Spinal cord (tissue), 10 donors: ENCODE results near the gene ZNF410. TPM values are rescaled to one million over a fixed set of nuclear protein-coding genes. Genes with fewer than 3 reads are reported as not detected.

Experiments
- DNase-seq, 6 donors: peaks; one replicate each; pipeline versions ENCODE4 v3.0.0 to v3.0.0-alpha.2; 2013 to 2015; ENCODE audit warnings: low spot score in 6 of 6, low read depth in 4 of 6
- H3K27ac ChIP-seq: one replicate; pipeline ENCODE4 v1.5.1; 2013; ENCODE audit warnings: low read depth, low read length, control low read depth
- H3K27me3 ChIP-seq: one replicate; pipeline ENCODE4 v1.6.1; 2013; ENCODE audit warnings: low read length; ENCODE audit not compliant: control insufficient read depth, insufficient read depth
- H3K36me3 ChIP-seq: one replicate; pipeline ENCODE4 v1.6.1; 2013; ENCODE audit warnings: low read length; ENCODE audit not compliant: control insufficient read depth, insufficient read depth
- H3K4me1 ChIP-seq: one replicate; pipeline ENCODE4 v1.6.1; 2013; ENCODE audit warnings: low read length; ENCODE audit not compliant: control insufficient read depth, insufficient read depth
- H3K4me3 ChIP-seq: one replicate; pipeline ENCODE4 v1.5.1; 2013; ENCODE audit warnings: low read depth, low read length, control low read depth
- H3K9me3 ChIP-seq: one replicate; pipeline ENCODE4 v1.6.1; 2013; ENCODE audit warnings: low read length; ENCODE audit not compliant: control insufficient read depth, insufficient read depth
- WGBS: methylation state at CpG from one replicate; pipeline ENCODE4 v1.1.5; 2013; ENCODE audit warnings: missing lambda C conversion rate; ENCODE audit not compliant: insufficient coverage; 5-methylcytosine and 5-hydroxymethylcytosine counted together
- polyA plus RNA-seq, 2 donors: library from polyadenylated mRNA; unstranded; fragments of 120-200 nt; gene quantifications; one replicate each; pipeline ENCODE4 v1.2.1, GENCODE V29; 2013; ENCODE audit not compliant: insufficient read length in 2 of 2
- small RNA-seq: library from RNA; depleted of rRNA; stranded (forward); fragments of <200 nt; gene quantifications from one replicate; pipeline ENCODE3, GENCODE V24; 2014; ENCODE audit warnings: low replicate concordance
- total RNA-seq, 2 donors: library from RNA; depleted of rRNA in 1 of 2; stranded (reverse); fragments of 120-200 nt in 1 of 2; fragments of >200 nt in 1 of 2; gene quantifications; one replicate each; pipeline versions ENCODE4 v1.2.3 to v1.2.4, GENCODE V29; 2013 to 2014
- donor health status: healthy.

The ZNF410 gene
- total and polyA plus RNA-seq, 4 donors: 44.2 to 70.7 (median 54.5) TPM

DNA sequence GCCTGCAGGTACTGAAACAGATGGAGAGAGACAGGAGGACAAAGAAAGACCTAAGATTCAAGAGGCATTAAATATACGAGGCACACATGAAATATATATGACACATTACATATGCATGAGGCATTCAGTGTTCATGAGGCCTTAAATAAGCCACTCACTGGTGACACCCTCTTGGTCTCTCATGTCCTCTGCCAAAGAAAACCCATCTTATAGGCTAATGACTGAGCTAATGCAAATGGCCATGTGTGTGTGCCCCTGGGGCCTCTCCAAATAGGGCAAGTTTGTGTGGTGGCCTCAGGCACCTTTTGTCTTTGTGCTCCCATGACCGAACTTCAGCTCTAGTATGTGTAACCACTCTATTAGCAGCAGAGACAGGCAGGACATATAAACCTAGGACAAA is 82.2 kb downstream of the ZNF410 start:
- peaks cover 7% of the 10 kb centered on the region for H3K36me3 ChIP-seq

DNA sequence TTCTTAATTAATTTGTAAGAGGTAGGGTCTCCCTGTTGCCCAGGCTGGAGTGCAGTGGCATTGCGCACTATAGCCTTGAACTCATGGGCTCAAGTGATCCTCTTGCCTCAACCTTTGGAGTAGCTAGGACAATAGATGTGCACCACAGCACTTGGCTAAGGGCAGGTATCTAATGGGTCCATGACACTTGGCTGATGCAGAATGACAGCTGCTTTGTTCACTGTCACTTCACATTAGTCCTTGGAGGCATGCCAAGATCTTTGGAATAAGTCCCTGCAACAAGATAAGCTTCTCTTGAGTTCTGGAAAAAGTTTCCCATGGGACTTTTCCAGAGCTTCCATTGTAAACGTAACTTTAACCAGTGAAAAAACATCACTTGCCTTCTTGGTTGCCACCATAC is 86.8 kb downstream of the ZNF410 start:
- DNase-seq: peak in 1 of 6 donors; percentile 26
- 100% methylated on average over 1 of the region's 2 CpGs for WGBS
- no peaks in the 10 kb centered on the region for H3K27me3 ChIP-seq
- H3K9me3 ChIP-seq: no peaks in the 10 kb centered on the region
- H3K36me3 ChIP-seq: peaks cover 12% of the 10 kb centered on the region
- no peaks in the 10 kb centered on the region for H3K4me1 ChIP-seq
- H3K27ac ChIP-seq: no peak overlapping the region
- no peak overlapping the region for H3K4me3 ChIP-seq

More for the DNA sequence above, 82.2 kb downstream of the ZNF410 start:
- H3K4me1 ChIP-seq: no peaks in the 10 kb centered on the region
- no peak overlapping the region for H3K4me3 ChIP-seq
- H3K9me3 ChIP-seq: no peaks in the 10 kb centered on the region
- 52% methylated on average over 2 of the region's 2 CpGs for WGBS
- no peak overlapping the region for H3K27ac ChIP-seq
- no peaks in the 10 kb centered on the region for H3K27me3 ChIP-seq
- DNase-seq: no peak

DNA sequence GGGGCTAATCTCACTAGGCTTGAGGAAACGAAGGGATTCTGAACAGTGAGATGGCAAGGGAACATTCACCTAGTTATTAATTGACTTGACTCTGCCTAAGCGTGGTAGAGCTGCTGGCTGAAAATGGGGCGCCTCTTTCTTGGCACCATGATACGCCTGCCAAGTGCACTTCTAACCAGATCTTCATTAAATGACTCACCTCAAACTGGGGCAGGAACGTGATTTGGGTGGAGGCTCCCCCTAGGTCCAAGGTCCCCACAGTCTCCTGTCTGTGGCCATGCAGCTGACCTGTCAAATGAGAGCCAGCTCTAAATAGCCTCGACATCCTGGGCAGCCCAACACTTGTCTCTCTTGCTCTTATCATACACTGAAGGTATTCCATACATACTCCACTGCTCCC is 89.5 kb downstream of the ZNF410 start:
- DNase-seq: no peak
- Histone ChIP-seq H3K4me1 (no peaks in the 10 kb centered on the region), H3K27me3 (no peaks in the 10 kb centered on the region), H3K9me3 (no peaks in the 10 kb centered on the region), H3K27ac (no peak overlapping the region), H3K4me3 (no peak overlapping the region), H3K36me3 (peaks cover 8% of the 10 kb centered on the region)
- WGBS: 86% methylated on average over 5 of the region's 6 CpGs

DNA sequence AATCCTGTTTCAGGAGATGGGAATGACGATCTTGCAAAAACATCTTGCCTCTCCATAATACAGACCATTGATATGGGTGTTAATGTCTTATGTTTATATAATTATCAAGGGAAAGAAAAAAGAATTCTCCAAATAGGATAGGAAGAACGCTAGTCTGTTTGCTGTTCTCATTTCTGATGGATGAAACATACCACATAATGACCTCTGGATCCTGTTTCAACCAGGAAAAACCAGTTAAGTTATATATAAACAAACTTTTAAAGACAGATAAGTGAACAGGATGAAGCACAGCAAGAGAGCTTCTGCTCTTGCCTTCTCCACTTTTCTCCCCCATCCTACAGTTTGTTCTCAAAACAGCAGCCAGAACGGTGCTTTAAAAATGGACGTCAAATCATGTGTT is 91.2 kb downstream of the ZNF410 start:
- Histone ChIP-seq H3K4me3 (no peak overlapping the region), H3K27ac (no peak overlapping the region), H3K4me1 (no peaks in the 10 kb centered on the region), H3K9me3 (no peaks in the 10 kb centered on the region), H3K36me3 (peaks cover 6% of the 10 kb centered on the region), H3K27me3 (no peaks in the 10 kb centered on the region)
- DNase-seq: no peak
- 76% methylated on average over 2 of the region's 4 CpGs for WGBS

Small RNA genes lying within 50 kb of the gene (small RNA-seq; reads per million reads assigned to genes)
- gene AC005520.4 (not detected), gene RF00019 (not detected)

Other genes with a start within 250 kb of the ZNF410 start
- 10 to 100 TPM; 23.9 to 26.0 TPM for gene DNAL1, start 241.9 kb upstream of the ZNF410 start, total RNA-seq
- 10 to 100 TPM; 15.4 to 16.5 TPM for gene DNAL1, start 241.9 kb upstream of the ZNF410 start, polyA plus RNA-seq
- gene PNMA1, start 172.5 kb upstream of the ZNF410 start, total RNA-seq: 100 to 1,000 TPM in 1 of 2 donors, 10 to 100 TPM in 1; 39.5 to 105 TPM
- 100 to 1,000 TPM; 273 to 282 TPM for gene PNMA1, start 172.5 kb upstream of the ZNF410 start, polyA plus RNA-seq
- 10 to 100 TPM; 10.8 to 16.5 TPM for gene PTGR2, start 35.0 kb upstream of the ZNF410 start, total RNA-seq
- 10 to 100 TPM; 13.0 to 15.3 TPM for gene PTGR2, start 35.0 kb upstream of the ZNF410 start, polyA plus RNA-seq
- gene FAM161B, start 63.2 kb downstream of the ZNF410 start, total RNA-seq: 10 to 100 TPM; 13.8 to 15.8 TPM
- 10 to 100 TPM; 22.8 to 26.1 TPM for gene FAM161B, start 63.2 kb downstream of the ZNF410 start, polyA plus RNA-seq
- gene COQ6, start 63.4 kb downstream of the ZNF410 start, total RNA-seq: 10 to 100 TPM; 27.7 to 30.6 TPM
- gene COQ6, start 63.4 kb downstream of the ZNF410 start, polyA plus RNA-seq: 10 to 100 TPM; 22.9 to 34.7 TPM
- gene ENTPD5, start 132.4 kb downstream of the ZNF410 start, total RNA-seq: 10 to 100 TPM; 11.0 to 13.9 TPM
- 10 to 100 TPM; 12.6 to 15.0 TPM for gene ENTPD5, start 132.4 kb downstream of the ZNF410 start, polyA plus RNA-seq
- 10 to 100 TPM; 14.7 to 23.1 TPM for gene BBOF1, start 132.5 kb downstream of the ZNF410 start, total RNA-seq
- gene BBOF1, start 132.5 kb downstream of the ZNF410 start, polyA plus RNA-seq: 10 to 100 TPM; 15.1 to 17.1 TPM
- gene ALDH6A1, start 197.6 kb downstream of the ZNF410 start, total RNA-seq: 10 to 100 TPM; 60.9 to 92.5 TPM
- gene ALDH6A1, start 197.6 kb downstream of the ZNF410 start, polyA plus RNA-seq: 10 to 100 TPM; 36.8 to 63.0 TPM
- gene LIN52, start 198.1 kb downstream of the ZNF410 start, total RNA-seq: 10 to 100 TPM; 16.1 to 20.8 TPM
- 10 to 100 TPM; 19.1 to 20.2 TPM for gene LIN52, start 198.1 kb downstream of the ZNF410 start, polyA plus RNA-seq